ENCODE data around the gene CLEC4F. TPM values are rescaled to one million over a fixed set of nuclear protein-coding genes. Genes with fewer than 3 reads are reported as not detected.

The CLEC4F gene
- total and polyA plus RNA-seq, 2 of the 4 experiments (the other 2 are of a cell fraction): not detected

GRCh38 chr2:70799706-70800105 lies 20.7 kb downstream of the CLEC4F start:
- H3K18ac ChIP-seq (ENCODE audit: low read depth, low read length): no peak overlapping the region

More at GRCh38 chr2:70799706-70800105, 20.7 kb downstream of the CLEC4F start:
- Histone ChIP-seq H3K36me3 (ENCODE audit: control insufficient read depth, insufficient read depth, low read length) (no peaks in the 10 kb centered on the region), H3K9me3 (ENCODE audit: control insufficient read depth, insufficient read depth, low read length) (no peaks in the 10 kb centered on the region; the same call in 1 of the 2 replicates), H2AFZ (replicated peaks; ENCODE audit: low read length, poor library complexity) (no peak overlapping the region), H4K5ac (ENCODE audit: low read depth, low read length) (no peak overlapping the region), H3K4me1 (ENCODE audit: control insufficient read depth, insufficient read depth, low read length) (no peaks in the 10 kb centered on the region), H3K14ac (replicated peaks; ENCODE audit: low read depth, low read length) (no peak overlapping the region), H3K9me1 (ENCODE audit: insufficient read depth, low read length) (no peaks in the 10 kb centered on the region), H4K91ac (ENCODE audit: insufficient read depth, low read depth, low read length) (no peak overlapping the region), H2BK15ac (ENCODE audit: low read depth, low read length) (no peak overlapping the region), H2BK20ac (ENCODE audit: low read depth, low read length) (no peak overlapping the region), H3K4me2 (ENCODE audit: low read depth, low read length) (no peak overlapping the region), H2AK9ac (replicated peaks; ENCODE audit: low read depth, low read length, poor library complexity) (no peak overlapping the region), H3K4me3 (ENCODE audit: insufficient read depth, low read depth, low read length) (no peak overlapping the region), H3K56ac (ENCODE audit: extremely low read depth, insufficient read depth, low read length) (no peak overlapping the region), H2BK120ac (ENCODE audit: low read depth, low read length) (no peak overlapping the region), H3K9ac (ENCODE audit: low read depth, low read length) (no peak overlapping the region), H3K79me1 (ENCODE audit: low read depth in 1 of 2, low read length in 2 of 2) (no peaks in the 10 kb centered on the region), H3K27me3 (ENCODE audit: control insufficient read depth, insufficient read depth, low read length) (no peaks in the 10 kb centered on the region; the same call in 1 of the 2 replicates), H2BK5ac (ENCODE audit: low read depth, low read length, poor library complexity, severe bottlenecking) (no peak overlapping the region), H2AK5ac (ENCODE audit: low read depth, low read length) (no peak overlapping the region), H3K23ac (ENCODE audit: low read depth, low read length) (no peak overlapping the region), H4K20me1 (ENCODE audit: insufficient read depth, low read length) (no peaks in the 10 kb centered on the region), H3K4ac (ENCODE audit: low read depth, low read length) (no peak overlapping the region), H4K8ac (ENCODE audit: low read depth in 2 of 2, low read length in 2 of 2) (no peak overlapping the region), H3K27ac (ENCODE audit: insufficient read depth, low read length) (no peak overlapping the region)
- dilution Hi-C loops (cut with HindIII; ENCODE audit: low sequenced_read_pairs, unreplicated experiment): no loop called here
- ChIA-PET CTCF (no interaction called here), POLR2A (ENCODE audit: unreplicated experiment) (no interaction called here)
- TF ChIP-seq NFE2L2 (IDR thresholded peaks at IDR 0.05; ENCODE audit: low read depth, low read length) (no peak), SMC3 (IDR thresholded peaks at IDR 0.05; ENCODE audit: low read depth, low read length) (no peak), CEBPB (IDR thresholded peaks at IDR 0.05; ENCODE audit: low read depth, low read length) (no peak), FOS (IDR thresholded peaks at IDR 0.05; ENCODE audit: low read depth, low read length) (no peak), CHD1 (IDR thresholded peaks at IDR 0.05; ENCODE audit: low read depth, low read length) (no peak), MXI1 (IDR thresholded peaks at IDR 0.05; ENCODE audit: borderline replicate concordance, low read depth, low read length) (no peak), RFX5 (IDR thresholded peaks at IDR 0.05; ENCODE audit: low read depth, low read length) (no peak), BHLHE40 (IDR thresholded peaks at IDR 0.05; ENCODE audit: low read depth, low read length) (no peak), USF2 (IDR thresholded peaks at IDR 0.05; ENCODE audit: low read depth, low read length) (no peak), RCOR1 (IDR thresholded peaks at IDR 0.05; ENCODE audit: insufficient replicate concordance, low read length) (no peak), MAFK (IDR thresholded peaks at IDR 0.05; ENCODE audit: low read depth, low read length) (no peak), POLR2A (IDR thresholded peaks at IDR 0.05; ENCODE audit: low read depth, low read length) (no peak), RAD21 (IDR thresholded peaks at IDR 0.05; ENCODE audit: low read length) (no peak), MAZ (IDR thresholded peaks at IDR 0.05; ENCODE audit: borderline replicate concordance, low read depth, low read length) (no peak), CTCF (conservative IDR thresholded peaks at IDR 0.05; ENCODE audit: low read depth, low read length) (no peak)
- intact Hi-C loops (cut with micrococcal nuclease): no loop called here
- WGBS, 2 experiments (ENCODE audit: extremely low coverage in 2 of 2, insufficient read length in 1 of 2): no CpG with 5 or more reads among the region's 2 CpGs
- in situ Hi-C loops (cut with MboI; ENCODE audit: low sequenced_read_pairs): no loop called here
- ATAC-seq (ENCODE audit: low read depth) (no peak), DNase-seq (no peak)
- no TSS peak for BruUV-seq (replicated peaks)
